HFF-Myc (cell line): ENCODE measurements around the gene CCL19.
"Not testable (repeated sequence)": the region's sequence is repeated elsewhere in the genome, so short reads cannot be mapped to it uniquely, and the experiment has no call there.

Experiments
- DNase-seq: peaks from one replicate; pipeline ENCODE4 v3.0.0-alpha.2; 2011; ENCODE audit warnings: low read depth; ENCODE audit errors: extremely low read depth
- H3K4me3 ChIP-seq: replicated peaks from 2 replicates; pipeline ENCODE4 v1.5.1; 2011; ENCODE audit warnings: low read depth, mild to moderate bottlenecking, control low read depth, low read length
- TF ChIP-seq, protein P1 (sequence below): IDR thresholded peaks from 2 replicates; pipeline ENCODE4 v1.5.1; 2012; ENCODE audit warnings: mild to moderate bottlenecking, low read depth, low read length, control low read depth; ENCODE audit errors: missing control alignments

CCL19 gene

GRCh38 chr9:34690983-34691935 is at the start of gene CCL19:
Gene CCL19 (minus strand): TSS chr9:34691276. CDS start chr9:34691139, 137 bp downstream.
- DNase-seq: no peak

GRCh38 chr9:34740176-34740575 is 49.1 kb upstream of the CCL19 start:
- H3K4me3 ChIP-seq, DNase-seq: not testable (repeated sequence)

More at GRCh38 chr9:34690983-34691935, at the start of gene CCL19:
- H3K4me3 ChIP-seq: no peak within 1 kb of the TSS
- TF ChIP-seq, protein P1, sequence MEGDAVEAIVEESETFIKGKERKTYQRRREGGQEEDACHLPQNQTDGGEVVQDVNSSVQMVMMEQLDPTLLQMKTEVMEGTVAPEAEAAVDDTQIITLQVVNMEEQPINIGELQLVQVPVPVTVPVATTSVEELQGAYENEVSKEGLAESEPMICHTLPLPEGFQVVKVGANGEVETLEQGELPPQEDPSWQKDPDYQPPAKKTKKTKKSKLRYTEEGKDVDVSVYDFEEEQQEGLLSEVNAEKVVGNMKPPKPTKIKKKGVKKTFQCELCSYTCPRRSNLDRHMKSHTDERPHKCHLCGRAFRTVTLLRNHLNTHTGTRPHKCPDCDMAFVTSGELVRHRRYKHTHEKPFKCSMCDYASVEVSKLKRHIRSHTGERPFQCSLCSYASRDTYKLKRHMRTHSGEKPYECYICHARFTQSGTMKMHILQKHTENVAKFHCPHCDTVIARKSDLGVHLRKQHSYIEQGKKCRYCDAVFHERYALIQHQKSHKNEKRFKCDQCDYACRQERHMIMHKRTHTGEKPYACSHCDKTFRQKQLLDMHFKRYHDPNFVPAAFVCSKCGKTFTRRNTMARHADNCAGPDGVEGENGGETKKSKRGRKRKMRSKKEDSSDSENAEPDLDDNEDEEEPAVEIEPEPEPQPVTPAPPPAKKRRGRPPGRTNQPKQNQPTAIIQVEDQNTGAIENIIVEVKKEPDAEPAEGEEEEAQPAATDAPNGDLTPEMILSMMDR: no peak

- H3K4me3 ChIP-seq: no peak overlapping the region
- DNase-seq: no peak
- TF ChIP-seq, protein P1: no peak
Measured at GRCh38 chr9:34737677-34738260, 46.7 kb upstream of the CCL19 start.

DNA sequence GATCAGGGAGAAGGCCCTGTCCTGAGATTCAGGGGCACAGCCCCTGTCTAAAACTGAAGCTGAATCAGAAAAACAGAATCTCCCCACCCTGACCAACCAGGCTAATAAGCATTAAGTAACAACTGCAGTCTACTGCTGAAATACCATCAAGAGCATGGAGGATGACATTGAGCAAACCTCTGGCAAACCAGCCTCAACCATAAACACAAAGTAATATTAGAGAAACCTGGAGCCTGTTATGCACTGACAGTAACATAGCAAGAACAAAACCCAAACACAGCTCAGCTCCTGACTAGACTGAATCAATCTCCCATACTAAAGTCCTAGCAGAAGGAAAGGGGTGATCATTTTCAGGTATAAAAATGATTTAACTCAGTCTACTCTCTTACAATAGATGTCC is 43.6 kb upstream of the CCL19 start:
- no peak overlapping the region for H3K4me3 ChIP-seq
- TF ChIP-seq, protein P1: no peak
- DNase-seq: no peak

GRCh38 chr9:34732886-34733285 is 41.8 kb upstream of the CCL19 start:
- TF ChIP-seq, protein P1: no peak
- H3K4me3 ChIP-seq: no peak overlapping the region
- DNase-seq: no peak

- TF ChIP-seq, protein P1: no peak
- no peak overlapping the region for H3K4me3 ChIP-seq
- DNase-seq: no peak
Measured at GRCh38 chr9:34732478-34732877, 41.4 kb upstream of the CCL19 start.

DNA sequence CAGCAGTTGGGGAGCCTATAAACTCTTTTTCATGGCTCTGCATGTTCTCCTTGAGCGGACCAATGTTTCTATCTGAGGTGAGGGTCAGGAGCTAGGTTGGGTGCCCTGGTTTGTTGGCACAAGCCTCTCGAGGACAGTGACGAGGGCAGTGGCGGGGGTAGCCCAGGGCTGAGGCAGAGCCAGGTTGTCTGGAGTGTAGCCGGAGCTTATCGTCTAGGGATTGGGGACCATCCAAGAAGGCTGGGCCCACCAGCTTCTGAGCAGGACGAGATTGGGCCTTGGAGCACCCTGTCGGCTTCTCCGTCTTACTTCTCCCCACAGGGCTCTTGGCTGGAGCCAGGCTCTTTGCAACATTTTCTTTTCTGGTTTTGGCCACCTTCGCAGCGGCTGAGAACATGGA is 32.1 kb upstream of the CCL19 start:
- H3K4me3 ChIP-seq: no peak overlapping the region
- no peak for DNase-seq
- TF ChIP-seq, protein P1: no peak

GRCh38 chr9:34719769-34720025 is 28.6 kb upstream of the CCL19 start:
- not testable (repeated sequence) for H3K4me3 ChIP-seq, DNase-seq
